Mucosa of descending colon (tissue), 3 donors: ENCODE results near the gene KIFC3. TPM values are rescaled to one million over a fixed set of nuclear protein-coding genes. Genes with fewer than 3 reads are reported as not detected.
"Not testable (repeated sequence)": the region's sequence is repeated elsewhere in the genome, so short reads cannot be mapped to it uniquely, and the experiment has no call there.

ENCODE experiments used
- ATAC-seq: fragments of 200-7000 bp; cut with Tn5 transposase; one replicate; pipeline ENCODE4 v1.9.1; 2020; ENCODE audit warnings: mild to moderate bottlenecking, moderate library complexity
- DNase-seq, 3 donors: peaks; one replicate each; pipeline ENCODE4 v3.0.0-alpha.2; 2020
- H3K36me3 ChIP-seq: fragments of 200-600 bp; one replicate; pipeline ENCODE4 v1.8.0; 2021; ENCODE audit warnings: low read depth, mild to moderate bottlenecking
- H3K4me1 ChIP-seq: fragments of 200-600 bp; one replicate; pipeline ENCODE4 v1.8.0; 2021; ENCODE audit warnings: low read depth, mild to moderate bottlenecking
- H3K4me3 ChIP-seq: fragments of 200-600 bp; one replicate; pipeline ENCODE4 v1.8.0; 2021; ENCODE audit warnings: mild to moderate bottlenecking
- H3K9me3 ChIP-seq: fragments of 200-600 bp; one replicate; pipeline ENCODE4 v1.8.0; 2021; ENCODE audit warnings: mild to moderate bottlenecking
- CTCF ChIP-seq: fragments of 200-600 bp; IDR thresholded peaks from one replicate; pipeline ENCODE4 v1.8.0; 2022; ENCODE audit warnings: antibody characterized with exemption, mild to moderate bottlenecking
- intact Hi-C, 2 donors: fragments of 100-400 bp; cut with DNase I in 1 of 2; cut with micrococcal nuclease in 1 of 2; formaldehyde crosslinking; loops; one replicate each; pipeline versions ENCODE4 v1.11.0 to v1.11.1; 2022; cut with DNase I, micrococcal nuclease
- total RNA-seq, 3 donors: library from RNA; stranded (reverse); fragmentation: NEBNext Ultra II Directional in 2 of 3; extraction: Animal tissue kit (Norgen Biotek cat#: 25700) in 2 of 3; gene quantifications; one replicate each; pipeline versions ENCODE4 v1.2.1 to v1.2.4, GENCODE V29; 2021 to 2023
- donor health status: DM: no; HTN: no; CAD: no; lungs with moderate emphysema.
- donor health status: DM: no; HTN: no; CAD: no.
- donor health status: DM: no; HTN: yes; CAD: no.

Gene KIFC3
- total RNA-seq, 3 donors from 2014 or later, result 3.7 to 17.2 (median 8.3) TPM

GRCh38 chr16:57817680-57818079, 15.4 kb upstream of the KIFC3 start:
- Histone ChIP-seq H3K4me1 (peaks cover 25% of the 10 kb centered on the region), H3K36me3 (no peaks in the 10 kb centered on the region), H3K4me3 (no peak overlapping the region), H3K9me3 (no peaks in the 10 kb centered on the region)
- DNase-seq, result no peak
- intact Hi-C loops, result no loop called here
- no peak for ATAC-seq
- no peak for TF ChIP-seq CTCF

- DNase-seq, result peak; percentile 77 to 88 (median 78)
- Histone ChIP-seq H3K4me1 (peaks cover 20% of the 10 kb centered on the region), H3K9me3 (no peaks in the 10 kb centered on the region), H3K4me3 (no peak overlapping the region), H3K36me3 (no peaks in the 10 kb centered on the region)
- peak; percentile 91 for ATAC-seq
- TF ChIP-seq CTCF, result no peak
- intact Hi-C loops, result no loop called here
Measured at GRCh38 chr16:57815987-57816745, 13.9 kb upstream of the KIFC3 start.

- intact Hi-C loops, result no loop called here
- TF ChIP-seq CTCF, result no peak
- DNase-seq, result no peak
- no peaks in the 10 kb centered on the region for H3K9me3 ChIP-seq
- H3K36me3 ChIP-seq, result no peaks in the 10 kb centered on the region
- no peak overlapping the region for H3K4me3 ChIP-seq
- peaks cover 22% of the 10 kb centered on the region for H3K4me1 ChIP-seq
- no peak for ATAC-seq
Measured at GRCh38 chr16:57814896-57815295, 12.6 kb upstream of the KIFC3 start.

- DNase-seq, result no peak
- Histone ChIP-seq H3K36me3 (no peaks in the 10 kb centered on the region), H3K9me3 (no peaks in the 10 kb centered on the region), H3K4me1 (peaks cover 28% of the 10 kb centered on the region), H3K4me3 (no peak overlapping the region)
- intact Hi-C loops, result no loop called here
- TF ChIP-seq CTCF, result no peak
- ATAC-seq, result no peak
Measured at GRCh38 chr16:57813466-57813865, 11.2 kb upstream of the KIFC3 start.

GRCh38 chr16:57811340-57811739, 9.0 kb upstream of the KIFC3 start:
- intact Hi-C loops, ATAC-seq, H3K36me3 ChIP-seq, H3K4me3 ChIP-seq, H3K9me3 ChIP-seq: not testable (repeated sequence)
- DNase-seq, result peak in 1 of 3 donors; percentile 33
- H3K4me1 ChIP-seq, result peaks cover 26% of the 10 kb centered on the region

- no peaks in the 10 kb centered on the region for H3K36me3 ChIP-seq
- ATAC-seq (peak; percentile 93), DNase-seq (peak; percentile 87 to 93 (median 87))
- H3K4me1 ChIP-seq, result peaks cover 19% of the 10 kb centered on the region
- no peak for TF ChIP-seq CTCF
- H3K9me3 ChIP-seq, result no peaks in the 10 kb centered on the region
- intact Hi-C loops, result no loop called here
- no peak overlapping the region for H3K4me3 ChIP-seq
Measured at GRCh38 chr16:57810197-57811031, 8.1 kb upstream of the KIFC3 start.
